Cardiac fibroblast (primary cell): ENCODE data around the gene C8B.
A peak's percentile ranks its signal among the peaks of the same experiment; 100 is the strongest.

Experiments used
- DNase-seq, 2 donors: peaks; one replicate each; pipeline versions ENCODE4 v3.0.0 to v3.0.0-alpha.2; 2010; ENCODE audit warnings: low read depth in 2 of 2
- H3K4me3 ChIP-seq, 2 donors: replicated peaks in 1 of 2; 1 replicate in 1 of 2; 2 replicates in 1 of 2; pipeline ENCODE4 v1.5.1; 2011; ENCODE audit warnings: low read depth in 2 of 2, low read length in 2 of 2, mild to moderate bottlenecking in 2 of 2, moderate library complexity in 1 of 2
- CTCF ChIP-seq: IDR thresholded peaks from one replicate; pipeline ENCODE4 v1.5.1; 2011; ENCODE audit warnings: low read depth, mild to moderate bottlenecking, low read length, inconsistent platforms

The C8B gene

GRCh38 chr1:57003398-57004139 lies 37.8 kb upstream of the C8B start:
- TF ChIP-seq CTCF, result no peak
- peak in 1 of 2 donors; percentile 1 for DNase-seq
- H3K4me3 ChIP-seq, result no peak overlapping the region

- TF ChIP-seq CTCF, result no peak
- no peak for DNase-seq
Measured at GRCh38 chr1:56995414-56996100, 29.7 kb upstream of the C8B start.

GRCh38 chr1:56993475-56993874 lies 27.7 kb upstream of the C8B start:
- no peak for TF ChIP-seq CTCF
- no peak for DNase-seq
- no peak overlapping the region for H3K4me3 ChIP-seq

More at GRCh38 chr1:56995414-56996100, 29.7 kb upstream of the C8B start:
- no peak overlapping the region for H3K4me3 ChIP-seq

GRCh38 chr1:56992318-56993125 lies 26.7 kb upstream of the C8B start:
- no peak for DNase-seq
- TF ChIP-seq CTCF, result no peak
- no peak overlapping the region for H3K4me3 ChIP-seq

GRCh38 chr1:56991576-56991975 lies 25.8 kb upstream of the C8B start:
- DNase-seq, result no peak
- no peak overlapping the region for H3K4me3 ChIP-seq
- TF ChIP-seq CTCF, result no peak

- no peak for DNase-seq
- no peak overlapping the region for H3K4me3 ChIP-seq
- no peak for TF ChIP-seq CTCF
Measured at GRCh38 chr1:56986397-56986796, 20.6 kb upstream of the C8B start.
